SK-N-MC (cell line): ENCODE data around the gene TCL1B.

Experiments used
- EZH2 ChIP-seq: fragments of 200-600 bp; sonication (generic); IDR thresholded peaks from one replicate; pipeline ENCODE4 v1.6.1; 2017; ENCODE audit warnings: antibody characterized with exemption
- POLR2AphosphoS5 ChIP-seq: IDR thresholded peaks from 2 replicates; pipeline ENCODE4 v1.6.1; 2012; ENCODE audit warnings: mild to moderate bottlenecking, low read depth, low read length, borderline replicate concordance

- TF ChIP-seq EZH2, result no peak
- no peak for TF ChIP-seq POLR2AphosphoS5
These were observed 54.8 kb downstream of the TCL1B start for GRCh38 chr14:95741038-95741490.
